Cardiac fibroblast (primary cell): Measurements from ENCODE around the gene LDLRAD3.

Experiments used
- DNase-seq, 2 donors: peaks; one replicate each; pipeline versions ENCODE4 v3.0.0 to v3.0.0-alpha.2; 2010; ENCODE audit warnings: low read depth in 2 of 2
- H3K4me3 ChIP-seq, 2 donors: replicated peaks in 1 of 2; 1 replicate in 1 of 2; 2 replicates in 1 of 2; pipeline ENCODE4 v1.5.1; 2011; ENCODE audit warnings: low read depth in 2 of 2, low read length in 2 of 2, mild to moderate bottlenecking in 2 of 2, moderate library complexity in 1 of 2
- TF ChIP-seq, protein P1 (sequence below): IDR thresholded peaks from one replicate; pipeline ENCODE4 v1.5.1; 2011; ENCODE audit warnings: low read depth, mild to moderate bottlenecking, low read length, inconsistent platforms

Gene LDLRAD3

GRCh38 chr11:36224209-36224882, 280.5 kb downstream of the LDLRAD3 start:
- TF ChIP-seq, protein P1, sequence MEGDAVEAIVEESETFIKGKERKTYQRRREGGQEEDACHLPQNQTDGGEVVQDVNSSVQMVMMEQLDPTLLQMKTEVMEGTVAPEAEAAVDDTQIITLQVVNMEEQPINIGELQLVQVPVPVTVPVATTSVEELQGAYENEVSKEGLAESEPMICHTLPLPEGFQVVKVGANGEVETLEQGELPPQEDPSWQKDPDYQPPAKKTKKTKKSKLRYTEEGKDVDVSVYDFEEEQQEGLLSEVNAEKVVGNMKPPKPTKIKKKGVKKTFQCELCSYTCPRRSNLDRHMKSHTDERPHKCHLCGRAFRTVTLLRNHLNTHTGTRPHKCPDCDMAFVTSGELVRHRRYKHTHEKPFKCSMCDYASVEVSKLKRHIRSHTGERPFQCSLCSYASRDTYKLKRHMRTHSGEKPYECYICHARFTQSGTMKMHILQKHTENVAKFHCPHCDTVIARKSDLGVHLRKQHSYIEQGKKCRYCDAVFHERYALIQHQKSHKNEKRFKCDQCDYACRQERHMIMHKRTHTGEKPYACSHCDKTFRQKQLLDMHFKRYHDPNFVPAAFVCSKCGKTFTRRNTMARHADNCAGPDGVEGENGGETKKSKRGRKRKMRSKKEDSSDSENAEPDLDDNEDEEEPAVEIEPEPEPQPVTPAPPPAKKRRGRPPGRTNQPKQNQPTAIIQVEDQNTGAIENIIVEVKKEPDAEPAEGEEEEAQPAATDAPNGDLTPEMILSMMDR, result no peak
- DNase-seq, result no peak

DNA sequence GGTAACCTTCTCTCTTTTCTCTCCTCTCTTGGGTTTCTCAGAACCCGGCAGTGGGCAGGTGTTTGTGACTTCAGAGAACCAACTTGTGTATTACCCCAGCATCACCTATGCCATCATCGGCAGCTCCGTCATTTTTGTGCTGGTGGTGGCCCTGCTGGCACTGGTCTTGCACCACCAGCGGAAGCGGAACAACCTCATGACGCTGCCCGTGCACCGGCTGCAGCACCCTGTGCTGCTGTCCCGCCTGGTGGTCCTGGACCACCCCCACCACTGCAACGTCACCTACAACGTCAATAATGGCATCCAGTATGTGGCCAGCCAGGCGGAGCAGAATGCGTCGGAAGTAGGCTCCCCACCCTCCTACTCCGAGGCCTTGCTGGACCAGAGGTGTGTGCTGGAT, 283.2 kb downstream of the LDLRAD3 start:
- TF ChIP-seq, protein P1, result no peak

More at GRCh38 chr11:36224209-36224882, 280.5 kb downstream of the LDLRAD3 start:
- no peak overlapping the region for H3K4me3 ChIP-seq

DNA sequence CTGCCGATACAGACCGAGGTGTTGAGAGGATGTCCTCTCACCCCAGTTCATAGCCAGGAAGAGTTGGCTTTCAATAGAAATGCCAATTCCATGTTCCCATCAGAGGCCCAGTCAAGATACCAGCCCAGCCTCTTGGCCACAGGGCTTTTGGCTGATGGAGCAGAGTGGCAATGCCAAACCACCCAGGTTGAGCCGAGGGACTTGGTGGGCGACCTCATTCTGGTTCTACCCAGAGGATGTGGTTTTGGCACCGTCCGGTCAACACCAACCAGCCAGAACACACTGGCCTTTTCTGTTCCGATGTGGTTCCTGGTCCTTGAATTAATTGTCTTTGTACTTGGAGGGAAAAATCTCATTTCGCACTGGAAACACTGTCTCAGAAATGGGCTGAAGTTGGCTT, 284.8 kb downstream of the LDLRAD3 start:
- DNase-seq, result no peak
- TF ChIP-seq, protein P1, result no peak
- no peak overlapping the region for H3K4me3 ChIP-seq

More for the DNA sequence above, 283.2 kb downstream of the LDLRAD3 start:
- no peak for DNase-seq
- no peak overlapping the region for H3K4me3 ChIP-seq

DNA sequence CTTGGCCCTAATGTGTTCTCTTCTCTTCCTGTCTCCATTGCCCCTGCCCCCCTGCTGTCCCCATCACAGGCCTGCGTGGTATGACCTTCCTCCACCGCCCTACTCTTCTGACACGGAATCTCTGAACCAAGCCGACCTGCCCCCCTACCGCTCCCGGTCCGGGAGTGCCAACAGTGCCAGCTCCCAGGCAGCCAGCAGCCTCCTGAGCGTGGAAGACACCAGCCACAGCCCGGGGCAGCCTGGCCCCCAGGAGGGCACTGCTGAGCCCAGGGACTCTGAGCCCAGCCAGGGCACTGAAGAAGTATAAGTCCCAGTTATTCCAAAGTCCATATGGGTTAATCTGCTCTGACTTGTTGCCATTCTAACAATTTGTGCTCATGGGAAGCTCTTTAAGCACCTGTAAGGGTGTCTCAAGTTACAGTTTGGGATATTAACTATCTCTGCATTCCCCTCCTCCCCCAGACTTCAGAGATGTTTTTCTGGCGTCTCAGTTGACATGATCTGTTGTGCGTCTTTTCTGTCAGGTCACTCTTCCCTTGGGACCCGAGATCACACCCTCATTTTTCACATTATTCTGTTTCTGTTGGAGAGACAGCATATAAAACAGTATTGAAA, 285.3 kb downstream of the LDLRAD3 start:
- H3K4me3 ChIP-seq, result no peak overlapping the region
- TF ChIP-seq, protein P1, result no peak
- DNase-seq, result no peak

- TF ChIP-seq, protein P1, result no peak
- peak; percentile 63 to 78 for DNase-seq
- H3K4me3 ChIP-seq, result no peak overlapping the region
These were observed 287.2 kb downstream of the LDLRAD3 start for GRCh38 chr11:36230779-36231699.

GRCh38 chr11:36233204-36233603, 289.3 kb downstream of the LDLRAD3 start:
- TF ChIP-seq, protein P1, result no peak
- peak; percentile 51 to 83 for DNase-seq
- H3K4me3 ChIP-seq, result no peak overlapping the region
